Esophagus (tissue), 2 donors: ENCODE results near the gene RASSF7. TPM values are rescaled to one million over a fixed set of nuclear protein-coding genes. Genes with fewer than 3 reads are reported as not detected.

Source experiments
- H3K27ac ChIP-seq, 2 donors: one replicate each; pipeline ENCODE4 v1.5.1; 2013; ENCODE audit warnings: low read depth in 2 of 2, mild to moderate bottlenecking in 2 of 2, inconsistent platforms in 1 of 2, low read length in 1 of 2, moderate library complexity in 1 of 2
- H3K27me3 ChIP-seq, 2 donors: one replicate each; pipeline ENCODE4 v1.6.1; 2013; ENCODE audit warnings: low read length in 2 of 2, control low read depth in 1 of 2, mild to moderate bottlenecking in 1 of 2; ENCODE audit not compliant: insufficient read depth in 2 of 2, control insufficient read depth in 1 of 2
- H3K36me3 ChIP-seq, 2 donors: one replicate each; pipeline ENCODE4 v1.6.1; 2013; ENCODE audit warnings: low read length in 1 of 2; ENCODE audit not compliant: control insufficient read depth in 2 of 2, insufficient read depth in 2 of 2
- H3K4me1 ChIP-seq, 2 donors: one replicate each; pipeline ENCODE4 v1.6.1; 2013; ENCODE audit warnings: low read length in 1 of 2; ENCODE audit not compliant: control insufficient read depth in 2 of 2, insufficient read depth in 2 of 2
- H3K4me3 ChIP-seq, 2 donors: one replicate each; pipeline ENCODE4 v1.5.1; 2013; ENCODE audit warnings: low read length in 2 of 2, mild to moderate bottlenecking in 2 of 2, low read depth in 1 of 2, moderate library complexity in 1 of 2
- H3K9me3 ChIP-seq, 2 donors: one replicate each; pipeline ENCODE4 v1.6.1; 2013; ENCODE audit warnings: mild to moderate bottlenecking in 2 of 2, low read depth in 1 of 2, low read length in 1 of 2, moderate library complexity in 1 of 2; ENCODE audit not compliant: control insufficient read depth in 2 of 2, insufficient read depth in 1 of 2
- WGBS, 2 donors: extraction: QIAGEN DNeasy Blood & Tissue Kit; methylation state at CpG; one replicate each; pipeline ENCODE4 v1.1.7; 2013; 5-methylcytosine and 5-hydroxymethylcytosine counted together
- polyA plus RNA-seq, 2 donors: library from polyadenylated mRNA; stranded (reverse); fragments of 200-250 nt; gene quantifications; one replicate each; pipeline ENCODE4 v1.2.3, GENCODE V29; 2013
- donor health status: healthy with polysubstance abuse.
- donor health status: Bipolar disorder and iron deficiency.

The RASSF7 gene
- polyA plus RNA-seq, 2 donors = 46.6 to 82.4 TPM

- no peaks in the 10 kb centered on the region for H3K9me3 ChIP-seq
- 37 to 52% methylated on average over 26 to 36 of the region's 36 CpGs for WGBS, 2 donors
- H3K4me3 ChIP-seq = no peak overlapping the region
- no peaks in the 10 kb centered on the region for H3K27me3 ChIP-seq
- peak overlapping the region; percentile 97 to 100 for H3K27ac ChIP-seq
- peaks cover 22 to 28% of the 10 kb centered on the region in 2 donors for H3K4me1 ChIP-seq
- H3K36me3 ChIP-seq = peaks cover 20 to 53% of the 10 kb centered on the region in 2 donors
These were observed 52.7 kb downstream of the RASSF7 start for GRCh38 chr11:613369-613968.

Other genes with a start within 250 kb of the RASSF7 start
- 100 to 1,000 TPM in 1 of 2 donors, 10 to 100 TPM in 1; 48.2 to 112 TPM for gene IFITM1, start 246.9 kb upstream of the RASSF7 start, polyA plus RNA-seq
- gene IFITM3, start 240.1 kb upstream of the RASSF7 start, polyA plus RNA-seq = 100 to 1,000 TPM; 243 to 450 TPM
- gene B4GALNT4, start 191.5 kb upstream of the RASSF7 start, polyA plus RNA-seq = 1 to 10 TPM; 5.0 to 5.2 TPM
- 100 to 1,000 TPM; 332 to 353 TPM for gene PKP3, start 166.8 kb upstream of the RASSF7 start, polyA plus RNA-seq
- gene SIGIRR, start 146.0 kb upstream of the RASSF7 start, polyA plus RNA-seq = 10 to 100 TPM; 25.4 to 41.7 TPM
- gene ANO9, start 119.0 kb upstream of the RASSF7 start, polyA plus RNA-seq = 10 to 100 TPM; 18.1 to 40.4 TPM
- 10 to 100 TPM; 12.4 to 20.5 TPM for gene PTDSS2, start 110.7 kb upstream of the RASSF7 start, polyA plus RNA-seq
- gene RNH1, start 53.7 kb upstream of the RASSF7 start, polyA plus RNA-seq = 100 to 1,000 TPM; 106 to 219 TPM
- gene HRAS, start 25.4 kb upstream of the RASSF7 start, polyA plus RNA-seq = 100 to 1,000 TPM; 163 to 257 TPM
- gene LRRC56, start 23.4 kb upstream of the RASSF7 start, polyA plus RNA-seq = 1 to 10 TPM; 1.7 to 4.0 TPM
- gene LMNTD2, start 232 bp upstream of the RASSF7 start, polyA plus RNA-seq = 1 to 10 TPM; 2.9 to 6.9 TPM
- gene PHRF1, start 15.5 kb downstream of the RASSF7 start, polyA plus RNA-seq = 10 to 100 TPM; 13.7 to 28.4 TPM
- 10 to 100 TPM; 17.0 to 30.1 TPM for gene IRF7, start 55.0 kb downstream of the RASSF7 start, polyA plus RNA-seq
- under 1 TPM; 0.02 to 0.08 TPM for gene CDHR5, start 64.0 kb downstream of the RASSF7 start, polyA plus RNA-seq
- gene SCT, start 66.2 kb downstream of the RASSF7 start, polyA plus RNA-seq = not detected
- gene DRD4, start 76.3 kb downstream of the RASSF7 start, polyA plus RNA-seq = under 1 TPM; 0.18 to 0.39 TPM
- gene DEAF1, start 134.3 kb downstream of the RASSF7 start, polyA plus RNA-seq = 10 to 100 TPM; 20.3 to 42.4 TPM
- gene TMEM80, start 134.8 kb downstream of the RASSF7 start, polyA plus RNA-seq = 10 to 100 TPM; 25.0 to 53.9 TPM
- 100 to 1,000 TPM; 254 to 440 TPM for gene EPS8L2, start 145.3 kb downstream of the RASSF7 start, polyA plus RNA-seq
- gene TALDO1, start 186.5 kb downstream of the RASSF7 start, polyA plus RNA-seq = 100 to 1,000 TPM; 228 to 278 TPM
- 10 to 100 TPM; 23.1 to 49.2 TPM for gene GATD1, start 216.5 kb downstream of the RASSF7 start, polyA plus RNA-seq
- gene CEND1, start 229.1 kb downstream of the RASSF7 start, polyA plus RNA-seq = under 1 TPM; 0.10 to 0.12 TPM
- gene SLC25A22, start 237.3 kb downstream of the RASSF7 start, polyA plus RNA-seq = 10 to 100 TPM; 10.2 TPM
- gene PIDD1, start 244.3 kb downstream of the RASSF7 start, polyA plus RNA-seq = 10 to 100 TPM; 11.3 to 27.8 TPM
- 1,000 to 10,000 TPM; 1,061 to 1,474 TPM for gene RPLP2, start 249.0 kb downstream of the RASSF7 start, polyA plus RNA-seq